ENCODE data around the gene VWA8.
"Not testable (repeated sequence)": the region's sequence is repeated elsewhere in the genome, so short reads cannot be mapped to it uniquely, and the experiment has no call there.

DNA sequence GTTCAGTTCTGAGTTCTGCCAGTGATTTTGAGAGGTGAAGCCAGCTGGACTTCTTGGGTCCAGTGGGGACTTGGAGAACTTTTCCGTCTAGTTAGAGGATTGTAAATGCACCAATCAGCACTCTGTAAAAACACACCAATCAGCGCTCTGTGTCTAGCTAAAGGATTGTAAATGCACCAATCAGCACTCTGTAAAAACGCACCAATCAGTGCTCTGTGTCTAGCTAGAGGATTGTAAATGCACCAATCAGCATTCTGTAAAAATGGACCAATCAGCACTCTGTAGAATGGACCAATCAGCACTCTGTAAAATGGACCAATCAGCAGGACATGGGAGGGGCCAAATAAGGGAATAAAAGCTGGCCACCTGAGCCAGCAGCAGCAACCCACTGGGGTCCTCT lies 418.1 kb downstream of the VWA8 start:
- not testable (repeated sequence) for TF ChIP-seq CTCF, POLR2A (IDR thresholded peaks at IDR 0.05)

Data from thyroid gland (tissue), 4 donors.